ENCODE data around the gene STAB1.

Gene STAB1

GRCh38 chr3:52452126-52452525 lies 43.0 kb upstream of the STAB1 start:
- Histone ChIP-seq H3K4me2 (ENCODE audit: low read length) (no peak overlapping the region), H3K27me3 (ENCODE audit: control insufficient read depth, low read length) (no peaks in the 10 kb centered on the region), H3K4me1 (ENCODE audit: control insufficient read depth, low read length) (peaks cover 18% of the 10 kb centered on the region), H3K4me3 (ENCODE audit: low read length) (no peak overlapping the region), H3F3A (ENCODE audit: control insufficient read depth, insufficient read depth) (no peaks in the 10 kb centered on the region), H3K79me2 (ENCODE audit: control insufficient read depth, low read length) (peaks cover 23% of the 10 kb centered on the region), H3K9me2 (replicated peaks; ENCODE audit: control insufficient read depth, low read length) (no peaks in the 10 kb centered on the region), H4K20me1 (ENCODE audit: control insufficient read depth, insufficient read depth, low read depth, low read length) (no peaks in the 10 kb centered on the region), H3K9me3 (ENCODE audit: control insufficient read depth, insufficient read depth, low read length) (no peaks in the 10 kb centered on the region), H3K27ac (ENCODE audit: low read depth, low read length) (no peak overlapping the region), H3K36me3 (ENCODE audit: control insufficient read depth, low read length) (peaks cover 8% of the 10 kb centered on the region)
- TF ChIP-seq EZH2phosphoT487 (IDR thresholded peaks at IDR 0.05; ENCODE audit: borderline replicate concordance, low read length) = no peak
- TF ChIP-seq, protein P1, sequence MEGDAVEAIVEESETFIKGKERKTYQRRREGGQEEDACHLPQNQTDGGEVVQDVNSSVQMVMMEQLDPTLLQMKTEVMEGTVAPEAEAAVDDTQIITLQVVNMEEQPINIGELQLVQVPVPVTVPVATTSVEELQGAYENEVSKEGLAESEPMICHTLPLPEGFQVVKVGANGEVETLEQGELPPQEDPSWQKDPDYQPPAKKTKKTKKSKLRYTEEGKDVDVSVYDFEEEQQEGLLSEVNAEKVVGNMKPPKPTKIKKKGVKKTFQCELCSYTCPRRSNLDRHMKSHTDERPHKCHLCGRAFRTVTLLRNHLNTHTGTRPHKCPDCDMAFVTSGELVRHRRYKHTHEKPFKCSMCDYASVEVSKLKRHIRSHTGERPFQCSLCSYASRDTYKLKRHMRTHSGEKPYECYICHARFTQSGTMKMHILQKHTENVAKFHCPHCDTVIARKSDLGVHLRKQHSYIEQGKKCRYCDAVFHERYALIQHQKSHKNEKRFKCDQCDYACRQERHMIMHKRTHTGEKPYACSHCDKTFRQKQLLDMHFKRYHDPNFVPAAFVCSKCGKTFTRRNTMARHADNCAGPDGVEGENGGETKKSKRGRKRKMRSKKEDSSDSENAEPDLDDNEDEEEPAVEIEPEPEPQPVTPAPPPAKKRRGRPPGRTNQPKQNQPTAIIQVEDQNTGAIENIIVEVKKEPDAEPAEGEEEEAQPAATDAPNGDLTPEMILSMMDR (IDR thresholded peaks at IDR 0.05; ENCODE audit: low read depth, low read length, poor library complexity, severe bottlenecking) = no peak

- H3K27ac ChIP-seq (ENCODE audit: low read depth, low read length) = no peak overlapping the region
- H3K4me1 ChIP-seq (ENCODE audit: control insufficient read depth, low read length) = peaks cover 23% of the 10 kb centered on the region
- peaks cover 29% of the 10 kb centered on the region for H3K79me2 ChIP-seq (ENCODE audit: control insufficient read depth, low read length)
- no peaks in the 10 kb centered on the region for H3K9me3 ChIP-seq (ENCODE audit: control insufficient read depth, insufficient read depth, low read length)
- H3K27me3 ChIP-seq (ENCODE audit: control insufficient read depth, low read length) = no peaks in the 10 kb centered on the region
- no peak for TF ChIP-seq EZH2phosphoT487 (IDR thresholded peaks at IDR 0.05; ENCODE audit: borderline replicate concordance, low read length)
- TF ChIP-seq, protein P1 (IDR thresholded peaks at IDR 0.05; ENCODE audit: low read depth, low read length, poor library complexity, severe bottlenecking) = no peak
- H3K4me2 ChIP-seq (ENCODE audit: low read length) = no peak overlapping the region
- no peaks in the 10 kb centered on the region for H3F3A ChIP-seq (ENCODE audit: control insufficient read depth, insufficient read depth)
- peaks cover 14% of the 10 kb centered on the region for H3K36me3 ChIP-seq (ENCODE audit: control insufficient read depth, low read length)
- H3K4me3 ChIP-seq (ENCODE audit: low read length) = no peak overlapping the region
- H4K20me1 ChIP-seq (ENCODE audit: control insufficient read depth, insufficient read depth, low read depth, low read length) = no peaks in the 10 kb centered on the region
- no peaks in the 10 kb centered on the region for H3K9me2 ChIP-seq (replicated peaks; ENCODE audit: control insufficient read depth, low read length)
Observed at GRCh38 chr3:52452570-52453221, 42.4 kb upstream of the STAB1 start.

GRCh38 chr3:52453496-52454249 lies 41.5 kb upstream of the STAB1 start, which contains the start of gene TNNC1:
TSS of gene TNNC1 (minus strand) at chr3:52454041. CDS start at chr3:52454015, 26 bp downstream.
- Histone ChIP-seq H3K4me1 (ENCODE audit: control insufficient read depth, low read length) (peaks cover 23% of the 10 kb centered on the region), H3K36me3 (ENCODE audit: control insufficient read depth, low read length) (peaks cover 24% of the 10 kb centered on the region), H3K4me3 (ENCODE audit: low read length) (peak within 1 kb of the TSS; percentile 91), H3K9me2 (replicated peaks; ENCODE audit: control insufficient read depth, low read length) (no peaks in the 10 kb centered on the region), H3K9me3 (ENCODE audit: control insufficient read depth, insufficient read depth, low read length) (no peaks in the 10 kb centered on the region), H3K79me2 (ENCODE audit: control insufficient read depth, low read length) (peaks cover 32% of the 10 kb centered on the region), H4K20me1 (ENCODE audit: control insufficient read depth, insufficient read depth, low read depth, low read length) (no peaks in the 10 kb centered on the region), H3K4me2 (ENCODE audit: low read length) (peak within 1 kb of the TSS; percentile 90), H3K27ac (ENCODE audit: low read depth, low read length) (peak within 1 kb of the TSS; percentile 4; the same call in 1 of the 2 replicates), H3F3A (ENCODE audit: control insufficient read depth, insufficient read depth) (no peaks in the 10 kb centered on the region), H3K27me3 (ENCODE audit: control insufficient read depth, low read length) (no peaks in the 10 kb centered on the region)
- no peak for TF ChIP-seq EZH2phosphoT487 (IDR thresholded peaks at IDR 0.05; ENCODE audit: borderline replicate concordance, low read length)
- TF ChIP-seq, protein P1 (IDR thresholded peaks at IDR 0.05; ENCODE audit: low read depth, low read length, poor library complexity, severe bottlenecking) = no peak
